ELR (cell line): ENCODE results near the gene MSI2.

Source experiments
- DNase-seq: peaks from one replicate; pipeline ENCODE4 v3.0.0-alpha.2; 2015; ENCODE audit warnings: low read depth

MSI2 gene

GRCh38 chr17:57721967-57722703 lies 465.8 kb downstream of the MSI2 start:
- no peak for DNase-seq

GRCh38 chr17:57722704-57723043 lies 466.4 kb downstream of the MSI2 start:
- no peak for DNase-seq

- DNase-seq, result no peak
These were observed 467.2 kb downstream of the MSI2 start for GRCh38 chr17:57723427-57724025.

GRCh38 chr17:57724026-57724728 lies 467.9 kb downstream of the MSI2 start:
- DNase-seq, result no peak

- no peak for DNase-seq
These were observed 468.4 kb downstream of the MSI2 start for GRCh38 chr17:57724729-57725125.

GRCh38 chr17:57726213-57726790 lies 470.0 kb downstream of the MSI2 start:
- DNase-seq, result no peak

GRCh38 chr17:57726838-57727237 lies 470.5 kb downstream of the MSI2 start:
- no peak for DNase-seq

- no peak for DNase-seq
These were observed 471.4 kb downstream of the MSI2 start for GRCh38 chr17:57727630-57728175.

- no peak for DNase-seq
These were observed 473.8 kb downstream of the MSI2 start for GRCh38 chr17:57730026-57730701.

- DNase-seq, result no peak
These were observed 475.7 kb downstream of the MSI2 start for GRCh38 chr17:57732062-57732461.

- no peak for DNase-seq
These were observed 476.8 kb downstream of the MSI2 start for GRCh38 chr17:57733085-57733484.
